ENCODE measurements around the gene MTERF4. TPM values are rescaled to one million over a fixed set of nuclear protein-coding genes. Genes with fewer than 3 reads are reported as not detected.

The MTERF4 gene
- total and polyA plus RNA-seq, 10 of the 15 experiments (the other 5 are each of a cell fraction or from before 2014, with no cell fraction given), result 36.7 to 69.1 (median 45.5) TPM

DNA sequence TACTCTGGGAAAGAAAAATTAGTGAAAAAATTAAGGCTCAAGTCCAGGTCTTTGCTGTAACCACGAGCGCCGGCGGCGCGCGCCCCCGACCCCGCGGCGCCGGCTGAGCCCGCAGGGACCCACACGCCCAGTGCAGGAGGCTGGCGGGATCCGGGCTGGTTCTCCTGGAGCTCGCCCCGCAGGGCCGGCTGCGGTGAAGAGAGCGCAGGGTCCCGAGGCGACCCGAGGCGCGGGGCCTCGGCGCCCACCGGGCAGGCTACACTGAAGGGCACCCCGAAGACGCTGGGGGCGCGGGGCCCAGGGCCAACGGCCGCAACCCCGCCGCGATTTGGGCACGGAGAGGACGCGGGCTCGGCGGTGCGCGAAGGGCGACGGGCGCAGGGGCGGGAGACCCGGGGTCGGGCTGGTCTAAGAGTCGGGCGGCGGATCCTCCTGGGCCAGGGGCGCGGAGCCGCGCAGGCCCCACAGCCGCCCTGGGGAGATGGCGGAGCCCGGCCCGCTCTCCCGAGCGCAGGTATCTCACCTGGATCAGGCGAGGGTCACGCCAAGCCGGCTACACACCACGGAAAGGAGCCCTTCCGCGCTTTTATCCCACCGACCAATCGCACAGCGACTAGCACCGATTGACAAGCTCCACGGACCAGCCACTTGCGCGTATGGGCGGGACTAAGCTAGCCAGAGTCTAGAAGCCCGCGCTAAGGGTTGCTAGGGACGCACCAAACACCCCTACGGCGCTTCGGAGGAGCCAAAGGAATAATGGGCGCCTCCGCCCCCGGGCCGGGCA, 47.0 kb upstream of the MTERF4 start, which contains the start of gene PASK (continued):
- no peak for TF ChIP-seq CHD1 (IDR thresholded peaks at IDR 0.05; ENCODE audit: low read depth, low read length)
- TF ChIP-seq NR2C1 (IDR thresholded peaks at IDR 0.05), result no peak
- TF ChIP-seq, protein P1, sequence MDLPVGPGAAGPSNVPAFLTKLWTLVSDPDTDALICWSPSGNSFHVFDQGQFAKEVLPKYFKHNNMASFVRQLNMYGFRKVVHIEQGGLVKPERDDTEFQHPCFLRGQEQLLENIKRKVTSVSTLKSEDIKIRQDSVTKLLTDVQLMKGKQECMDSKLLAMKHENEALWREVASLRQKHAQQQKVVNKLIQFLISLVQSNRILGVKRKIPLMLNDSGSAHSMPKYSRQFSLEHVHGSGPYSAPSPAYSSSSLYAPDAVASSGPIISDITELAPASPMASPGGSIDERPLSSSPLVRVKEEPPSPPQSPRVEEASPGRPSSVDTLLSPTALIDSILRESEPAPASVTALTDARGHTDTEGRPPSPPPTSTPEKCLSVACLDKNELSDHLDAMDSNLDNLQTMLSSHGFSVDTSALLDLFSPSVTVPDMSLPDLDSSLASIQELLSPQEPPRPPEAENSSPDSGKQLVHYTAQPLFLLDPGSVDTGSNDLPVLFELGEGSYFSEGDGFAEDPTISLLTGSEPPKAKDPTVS (IDR thresholded peaks at IDR 0.05; ENCODE audit: low read depth, low read length), result no peak
- TF ChIP-seq, protein P2, sequence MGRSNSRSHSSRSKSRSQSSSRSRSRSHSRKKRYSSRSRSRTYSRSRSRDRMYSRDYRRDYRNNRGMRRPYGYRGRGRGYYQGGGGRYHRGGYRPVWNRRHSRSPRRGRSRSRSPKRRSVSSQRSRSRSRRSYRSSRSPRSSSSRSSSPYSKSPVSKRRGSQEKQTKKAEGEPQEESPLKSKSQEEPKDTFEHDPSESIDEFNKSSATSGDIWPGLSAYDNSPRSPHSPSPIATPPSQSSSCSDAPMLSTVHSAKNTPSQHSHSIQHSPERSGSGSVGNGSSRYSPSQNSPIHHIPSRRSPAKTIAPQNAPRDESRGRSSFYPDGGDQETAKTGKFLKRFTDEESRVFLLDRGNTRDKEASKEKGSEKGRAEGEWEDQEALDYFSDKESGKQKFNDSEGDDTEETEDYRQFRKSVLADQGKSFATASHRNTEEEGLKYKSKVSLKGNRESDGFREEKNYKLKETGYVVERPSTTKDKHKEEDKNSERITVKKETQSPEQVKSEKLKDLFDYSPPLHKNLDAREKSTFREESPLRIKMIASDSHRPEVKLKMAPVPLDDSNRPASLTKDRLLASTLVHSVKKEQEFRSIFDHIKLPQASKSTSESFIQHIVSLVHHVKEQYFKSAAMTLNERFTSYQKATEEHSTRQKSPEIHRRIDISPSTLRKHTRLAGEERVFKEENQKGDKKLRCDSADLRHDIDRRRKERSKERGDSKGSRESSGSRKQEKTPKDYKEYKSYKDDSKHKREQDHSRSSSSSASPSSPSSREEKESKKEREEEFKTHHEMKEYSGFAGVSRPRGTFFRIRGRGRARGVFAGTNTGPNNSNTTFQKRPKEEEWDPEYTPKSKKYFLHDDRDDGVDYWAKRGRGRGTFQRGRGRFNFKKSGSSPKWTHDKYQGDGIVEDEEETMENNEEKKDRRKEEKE (IDR thresholded peaks at IDR 0.05), result no peak
- TF ChIP-seq SPI1 (IDR thresholded peaks at IDR 0.05; ENCODE audit: borderline replicate concordance, insufficient read depth, low read depth, low read length), result no peak
- TF ChIP-seq STAT3 (IDR thresholded peaks at IDR 0.05; ENCODE audit: low read depth, low read length), result no peak
- TF ChIP-seq HDAC6 (IDR thresholded peaks at IDR 0.05; ENCODE audit: unreplicated experiment), result no peak
- TF ChIP-seq CBFB (IDR thresholded peaks at IDR 0.05; ENCODE audit: low read depth), result no peak
